K562 (cell line): ENCODE measurements around the gene SLC35E1. TPM values are rescaled to one million over a fixed set of nuclear protein-coding genes. Genes with fewer than 3 reads are reported as not detected.

Experiments used
- CBFA2T3 ChIP-seq: fragments of 450-650 bp; IDR thresholded peaks from 2 replicates; pipeline ENCODE4 v1.6.1; 2017
- CCAR2 ChIP-seq: fragments of 200-400 bp; formaldehyde crosslinking; IDR thresholded peaks from 2 replicates; pipeline ENCODE4 v1.6.1; 2017; ENCODE audit warnings: mild to moderate bottlenecking, low read depth, low read length
- DPF2 ChIP-seq: fragments of 450-650 bp; IDR thresholded peaks from 2 replicates; pipeline ENCODE4 v1.6.1; 2016
- EHMT2 ChIP-seq: fragments of 450-650 bp; IDR thresholded peaks from 2 replicates; pipeline ENCODE4 v1.6.1; 2018; ENCODE audit warnings: antibody characterized with exemption
- GABPB2 ChIP-seq: fragments of 250-450 bp; sonication (Bioruptor Pico); conservative IDR thresholded peaks from 2 replicates; pipeline ENCODE4 v1.5.1; 2021; ENCODE audit warnings: mild to moderate bottlenecking
- MED1 ChIP-seq: sonication (generic); formaldehyde crosslinking; IDR thresholded peaks from 2 replicates; pipeline ENCODE4 v1.8.1; 2023; ENCODE audit warnings: missing genetic modification reagents, borderline replicate concordance
- PHF8 ChIP-seq: fragments of 200-600 bp; sonication (generic); IDR thresholded peaks from 2 replicates; pipeline ENCODE4 v1.6.1; 2012; ENCODE audit warnings: mixed run types, mild to moderate bottlenecking, inconsistent platforms, low read length, moderate library complexity, borderline replicate concordance
- POLR2G ChIP-seq: fragments of 200-400 bp; formaldehyde crosslinking; IDR thresholded peaks from 2 replicates; pipeline ENCODE4 v1.6.1; 2017; ENCODE audit warnings: low read depth, mild to moderate bottlenecking, antibody characterized with exemption, low read length, moderate library complexity
- PRMT5 ChIP-seq: sonication (generic); formaldehyde crosslinking; IDR thresholded peaks from 2 replicates; pipeline ENCODE4 v1.5.0; 2020; ENCODE audit warnings: missing genetic modification reagents
- RBM15 ChIP-seq: fragments of 200-400 bp; formaldehyde crosslinking; IDR thresholded peaks from 2 replicates; pipeline ENCODE4 v1.6.1; 2018; ENCODE audit warnings: mild to moderate bottlenecking, low read length, moderate library complexity; ENCODE audit not compliant: insufficient read depth
- SETDB1 ChIP-seq: IDR thresholded peaks from one replicate; pipeline ENCODE4 v1.6.1; 2012; ENCODE audit warnings: low read length, control low read depth, inconsistent platforms
- SRSF3 ChIP-seq: fragments of 200-400 bp; formaldehyde crosslinking; IDR thresholded peaks from 2 replicates; pipeline ENCODE4 v1.6.1; 2016; ENCODE audit warnings: mild to moderate bottlenecking, low read length, moderate library complexity; ENCODE audit not compliant: insufficient read depth
- ZKSCAN3 ChIP-seq: fragments of 250-450 bp; sonication (Bioruptor Pico); IDR thresholded peaks from 2 replicates; pipeline ENCODE4 v1.4.0; 2020
- ZNF133 ChIP-seq: fragments of 250-450 bp; sonication (Bioruptor Pico); IDR thresholded peaks from 2 replicates; pipeline ENCODE4 v1.4.0; 2020; ENCODE audit warnings: mild to moderate bottlenecking
- ZNF165 ChIP-seq: fragments of 250-450 bp; sonication (Bioruptor Pico); IDR thresholded peaks from 2 replicates; pipeline ENCODE4 v1.4.0; 2020; ENCODE audit warnings: borderline replicate concordance
- ZNF785 ChIP-seq: fragments of 250-450 bp; sonication (Bioruptor Pico); IDR thresholded peaks from 2 replicates; pipeline ENCODE4 v1.4.0; 2020; ENCODE audit warnings: mild to moderate bottlenecking
- polyA plus RNA-seq, 8 experiments: library from polyadenylated mRNA; depleted of rRNA in 4 of 8; stranded (reverse) in 5 of 8; unstranded in 3 of 8; fragments of >200 nt; fragmentation: Nextera tagmentation in 2 of 8; fragmentation: Illumina TruSeq in 1 of 8; extraction: Ambion mirVana in 2 of 8; extraction: Trizol in 1 of 8; gene quantifications; 2 replicates each; pipeline versions ENCODE4 v1.2.1 to v1.2.3, GENCODE V29; 2011 to 2014; ENCODE audit warnings: inconsistent platforms in 1 of 8, missing spikeins in 1 of 8
- total RNA-seq, 7 experiments: library from RNA; depleted of rRNA in 6 of 7; stranded (reverse); fragments of >200 nt in 6 of 7; fragmentation: Illumina TruSeq in 2 of 7; extraction: Trizol in 2 of 7; gene quantifications; 2 replicates each; pipeline versions ENCODE4 v1.2.1 to v1.2.3, GENCODE V29; 2011 to 2021; ENCODE audit warnings: low replicate concordance in 1 of 7
- TF ChIP-seq, protein P1 (sequence below): sonication (generic); formaldehyde crosslinking; IDR thresholded peaks from 2 replicates; pipeline ENCODE4 v1.8.1; 2022; ENCODE audit warnings: missing genetic modification reagents
- TF ChIP-seq, protein P2 (sequence below): fragments of 250-450 bp; sonication (Bioruptor Pico); IDR thresholded peaks from 2 replicates; pipeline ENCODE4 v1.8.0; 2021; ENCODE audit warnings: mild to moderate bottlenecking, moderate library complexity
- TF ChIP-seq, protein P3 (sequence below), 2 experiments: fragments of 200-800 bp in 1 of 2; sonication (Bioruptor generic) in 1 of 2; sonication (generic) in 1 of 2; formaldehyde crosslinking in 1 of 2; IDR thresholded peaks in 1 of 2; conservative IDR thresholded peaks in 1 of 2; 2 replicates each; pipeline versions ENCODE4 v1.5.0 to v1.6.1; 2016 to 2020; ENCODE audit warnings: missing compliant biosample characterization in 1 of 2, missing genetic modification characterization in 1 of 2, missing genetic modification reagents in 1 of 2
- TF ChIP-seq, protein P4 (sequence below): fragments of 250-450 bp; sonication (Bioruptor Pico); IDR thresholded peaks from 2 replicates; pipeline ENCODE4 v1.4.0; 2020; ENCODE audit warnings: mild to moderate bottlenecking

The SLC35E1 gene
- total and polyA plus RNA-seq, 9 of the 15 experiments (the other 6 are each of a cell fraction or from before 2014, with no cell fraction given) = 15.0 to 40.1 (median 25.7) TPM

DNA sequence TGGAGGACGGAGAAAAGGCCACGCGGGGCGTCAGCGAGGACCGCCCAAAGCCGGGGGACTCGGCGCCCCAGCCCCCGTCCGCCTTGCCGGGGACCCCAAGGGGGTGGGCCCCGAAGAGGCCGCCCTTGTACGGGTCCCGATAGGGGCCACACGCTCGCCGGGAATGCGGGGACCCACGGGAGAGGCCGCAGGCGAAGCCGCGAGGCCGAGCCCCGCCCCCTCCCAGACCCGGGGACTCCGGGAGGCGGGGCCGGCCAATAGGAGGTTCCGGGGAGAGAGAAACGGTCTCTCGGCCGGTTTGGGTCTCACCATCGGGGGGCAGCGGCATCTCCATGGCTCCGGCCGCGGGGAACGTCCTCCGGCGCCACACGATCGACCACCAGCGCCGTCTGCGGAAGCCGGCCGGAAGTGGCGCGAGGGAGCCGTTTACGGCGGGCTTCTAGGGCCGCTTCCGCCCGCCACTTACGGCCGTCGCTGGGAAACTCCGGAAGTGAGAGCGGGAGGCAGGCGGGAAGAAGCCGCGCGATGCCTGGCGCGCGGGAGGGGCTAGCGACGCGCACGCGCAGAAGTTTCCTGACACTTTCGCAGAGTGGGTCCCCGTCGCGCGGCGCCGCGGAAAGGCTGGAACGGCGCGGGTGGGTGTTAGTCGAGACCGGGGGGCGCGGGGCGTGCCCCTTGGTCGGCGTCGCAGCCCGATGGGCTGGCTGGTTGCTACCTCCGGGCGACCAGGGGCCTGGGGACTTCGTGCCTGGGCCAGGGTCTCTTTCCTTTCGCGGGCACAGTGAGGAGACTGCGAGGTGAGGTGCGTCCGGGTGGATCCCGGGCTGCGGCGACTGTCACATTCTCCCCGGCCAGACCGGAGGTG lies 29.9 kb downstream of the SLC35E1 start, which contains the start of gene CHERP (continued):
- TF ChIP-seq, protein P1, sequence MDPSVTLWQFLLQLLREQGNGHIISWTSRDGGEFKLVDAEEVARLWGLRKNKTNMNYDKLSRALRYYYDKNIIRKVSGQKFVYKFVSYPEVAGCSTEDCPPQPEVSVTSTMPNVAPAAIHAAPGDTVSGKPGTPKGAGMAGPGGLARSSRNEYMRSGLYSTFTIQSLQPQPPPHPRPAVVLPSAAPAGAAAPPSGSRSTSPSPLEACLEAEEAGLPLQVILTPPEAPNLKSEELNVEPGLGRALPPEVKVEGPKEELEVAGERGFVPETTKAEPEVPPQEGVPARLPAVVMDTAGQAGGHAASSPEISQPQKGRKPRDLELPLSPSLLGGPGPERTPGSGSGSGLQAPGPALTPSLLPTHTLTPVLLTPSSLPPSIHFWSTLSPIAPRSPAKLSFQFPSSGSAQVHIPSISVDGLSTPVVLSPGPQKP = no peak
- TF ChIP-seq, protein P2, sequence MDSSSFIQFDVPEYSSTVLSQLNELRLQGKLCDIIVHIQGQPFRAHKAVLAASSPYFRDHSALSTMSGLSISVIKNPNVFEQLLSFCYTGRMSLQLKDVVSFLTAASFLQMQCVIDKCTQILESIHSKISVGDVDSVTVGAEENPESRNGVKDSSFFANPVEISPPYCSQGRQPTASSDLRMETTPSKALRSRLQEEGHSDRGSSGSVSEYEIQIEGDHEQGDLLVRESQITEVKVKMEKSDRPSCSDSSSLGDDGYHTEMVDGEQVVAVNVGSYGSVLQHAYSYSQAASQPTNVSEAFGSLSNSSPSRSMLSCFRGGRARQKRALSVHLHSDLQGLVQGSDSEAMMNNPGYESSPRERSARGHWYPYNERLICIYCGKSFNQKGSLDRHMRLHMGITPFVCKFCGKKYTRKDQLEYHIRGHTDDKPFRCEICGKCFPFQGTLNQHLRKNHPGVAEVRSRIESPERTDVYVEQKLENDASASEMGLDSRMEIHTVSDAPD (CRISPR knock-in tag) = no peak
- peak; percentile 94 for TF ChIP-seq POLR2G
- no peak for TF ChIP-seq SETDB1
- no peak for TF ChIP-seq ZNF785 (CRISPR knock-in tag)
- peak; percentile 94; the same call in 1 of the 2 replicates for TF ChIP-seq PHF8
- TF ChIP-seq GABPB2 (CRISPR knock-in tag) = no peak
- TF ChIP-seq, protein P3, sequence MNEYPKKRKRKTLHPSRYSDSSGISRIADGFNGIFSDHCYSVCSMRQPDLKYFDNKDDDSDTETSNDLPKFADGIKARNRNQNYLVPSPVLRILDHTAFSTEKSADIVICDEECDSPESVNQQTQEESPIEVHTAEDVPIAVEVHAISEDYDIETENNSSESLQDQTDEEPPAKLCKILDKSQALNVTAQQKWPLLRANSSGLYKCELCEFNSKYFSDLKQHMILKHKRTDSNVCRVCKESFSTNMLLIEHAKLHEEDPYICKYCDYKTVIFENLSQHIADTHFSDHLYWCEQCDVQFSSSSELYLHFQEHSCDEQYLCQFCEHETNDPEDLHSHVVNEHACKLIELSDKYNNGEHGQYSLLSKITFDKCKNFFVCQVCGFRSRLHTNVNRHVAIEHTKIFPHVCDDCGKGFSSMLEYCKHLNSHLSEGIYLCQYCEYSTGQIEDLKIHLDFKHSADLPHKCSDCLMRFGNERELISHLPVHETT (CRISPR knock-in tag; conservative IDR thresholded peaks at IDR 0.05 in 1 of 2, IDR thresholded peaks at IDR 0.05 in 1 of 2) = peak in 1 of 2 experiments; percentile 72; a peak in 2 of 4 replicates
- TF ChIP-seq ZKSCAN3 (CRISPR knock-in tag) = no peak
- TF ChIP-seq SRSF3 = 0 out of 2 replicates have a peak, but pooled peaks have one; percentile 61
- no peak for TF ChIP-seq CCAR2
- TF ChIP-seq CBFA2T3 = no peak
- no peak for TF ChIP-seq PRMT5 (CRISPR knock-in tag)
- no peak for TF ChIP-seq RBM15
- TF ChIP-seq ZNF165 (CRISPR knock-in tag) = no peak
- TF ChIP-seq, protein P4, sequence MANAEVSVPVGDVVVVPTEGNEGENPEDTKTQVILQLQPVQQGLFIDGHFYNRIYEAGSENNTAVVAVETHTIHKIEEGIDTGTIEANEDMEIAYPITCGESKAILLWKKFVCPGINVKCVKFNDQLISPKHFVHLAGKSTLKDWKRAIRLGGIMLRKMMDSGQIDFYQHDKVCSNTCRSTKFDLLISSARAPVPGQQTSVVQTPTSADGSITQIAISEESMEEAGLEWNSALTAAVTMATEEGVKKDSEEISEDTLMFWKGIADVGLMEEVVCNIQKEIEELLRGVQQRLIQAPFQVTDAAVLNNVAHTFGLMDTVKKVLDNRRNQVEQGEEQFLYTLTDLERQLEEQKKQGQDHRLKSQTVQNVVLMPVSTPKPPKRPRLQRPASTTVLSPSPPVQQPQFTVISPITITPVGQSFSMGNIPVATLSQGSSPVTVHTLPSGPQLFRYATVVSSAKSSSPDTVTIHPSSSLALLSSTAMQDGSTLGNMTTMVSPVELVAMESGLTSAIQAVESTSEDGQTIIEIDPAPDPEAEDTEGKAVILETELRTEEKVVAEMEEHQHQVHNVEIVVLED = no peak
- no peak for TF ChIP-seq DPF2
- TF ChIP-seq ZNF133 (CRISPR knock-in tag) = no peak
- no peak for TF ChIP-seq EHMT2
- TF ChIP-seq MED1 (CRISPR knock-in tag) = no peak
